Lower leg skin (tissue), 4 donors: ENCODE measurements around the gene CDKN2B-AS1. TPM values are rescaled to one million over a fixed set of nuclear protein-coding genes. Genes with fewer than 3 reads are reported as not detected.
A peak's percentile ranks its signal among the peaks of the same experiment; 100 is the strongest.

ENCODE experiments used
- DNase-seq, 2 donors: peaks; one replicate each; pipeline ENCODE4 v3.0.0-alpha.2; 2019; ENCODE audit warnings: low spot score in 2 of 2
- H3K4me3 ChIP-seq: fragments of 200-600 bp; sonication (generic); 2 replicates; pipeline ENCODE4 v1.5.1; 2017; ENCODE audit warnings: mild to moderate bottlenecking, low read depth; ENCODE audit not compliant: poor library complexity, severe bottlenecking
- CTCF ChIP-seq, 3 donors: fragments of 450-650 bp; IDR thresholded peaks; one replicate each; pipeline ENCODE4 v1.5.1; 2016; ENCODE audit warnings: antibody characterized with exemption in 3 of 3, mild to moderate bottlenecking in 3 of 3, moderate library complexity in 2 of 3
- POLR2A ChIP-seq, 2 donors: fragments of 450-650 bp; IDR thresholded peaks; one replicate each; pipeline ENCODE4 v1.6.1; 2016 to 2017; ENCODE audit warnings: antibody characterized with exemption in 2 of 2, mild to moderate bottlenecking in 1 of 2, moderate library complexity in 1 of 2
- WGBS, 2 donors: methylation state at CpG; one replicate each; pipeline ENCODE4 v1.1.5; 2018; 5-methylcytosine and 5-hydroxymethylcytosine counted together
- intact Hi-C: fragments of 100-400 bp; cut with DNase I; formaldehyde crosslinking; loops from one replicate; pipeline ENCODE4 v1.15.0; 2023; ENCODE audit warnings: low total_unique reads
- total RNA-seq, 4 donors: library from RNA; depleted of rRNA; stranded (reverse); fragments of >200 nt; gene quantifications; one replicate each; pipeline ENCODE4 v1.1.0, GENCODE V29; 2016

The CDKN2B-AS1 gene
- total RNA-seq, 4 donors from 2014 or later, result 0.49 TPM; not detected in 3

GRCh38 chr9:22005702-22006606, 11.4 kb downstream of the CDKN2B-AS1 start:
- intact Hi-C loops, result no loop called here
- no peak overlapping the region for H3K4me3 ChIP-seq
- TF ChIP-seq POLR2A (IDR thresholded peaks at IDR 0.05), result no peak
- no peak for TF ChIP-seq CTCF (IDR thresholded peaks at IDR 0.05)
- DNase-seq, result no peak
- 23 to 26% methylated on average over 25 to 44 of the region's 44 CpGs for WGBS, 2 donors

GRCh38 chr9:22008384-22008716, 13.8 kb downstream of the CDKN2B-AS1 start:
- DNase-seq, result no peak
- intact Hi-C loops, result no loop called here
- H3K4me3 ChIP-seq, result peak overlapping the region; percentile 81
- TF ChIP-seq CTCF (IDR thresholded peaks at IDR 0.05) (no peak), POLR2A (IDR thresholded peaks at IDR 0.05) (no peak)
- 5 to 6% methylated on average over 8 of the region's 8 CpGs for WGBS, 2 donors

- H3K4me3 ChIP-seq, result peak within 1 kb of the TSS; percentile 81
- no peak for TF ChIP-seq CTCF (IDR thresholded peaks at IDR 0.05)
- no peak for TF ChIP-seq POLR2A (IDR thresholded peaks at IDR 0.05)
- DNase-seq, result peak; percentile 91 to 98
- intact Hi-C loops, result no loop called here
- 1 to 2% methylated on average over 59 to 85 of the region's 86 CpGs for WGBS, 2 donors
Measured at GRCh38 chr9:22008717-22009505, 14.3 kb downstream of the CDKN2B-AS1 start, which contains the start of gene CDKN2B. TSS of gene CDKN2B (minus strand) at chr9:22009305. CDS start at chr9:22008953, 352 bp downstream.

- DNase-seq, result no peak
- intact Hi-C loops, result no loop called here
- 4 to 5% methylated on average over 6 of the region's 6 CpGs for WGBS, 2 donors
- no peak for TF ChIP-seq POLR2A (IDR thresholded peaks at IDR 0.05)
- no peak for TF ChIP-seq CTCF (IDR thresholded peaks at IDR 0.05)
- no peak overlapping the region for H3K4me3 ChIP-seq
Measured at GRCh38 chr9:22009506-22009867, 14.9 kb downstream of the CDKN2B-AS1 start.

- TF ChIP-seq CTCF (IDR thresholded peaks at IDR 0.05) (no peak), POLR2A (IDR thresholded peaks at IDR 0.05) (no peak)
- no peak overlapping the region for H3K4me3 ChIP-seq
- intact Hi-C loops, result no loop called here
- no peak for DNase-seq
- 19% methylated on average over 13 of the region's 13 CpGs for WGBS, 2 donors
Measured at GRCh38 chr9:22010866-22011625, 16.5 kb downstream of the CDKN2B-AS1 start.
